WI38 (cell line): ENCODE measurements around the gene AQP4.

Experiments
- H3K4me3 ChIP-seq: 2 replicates; pipeline ENCODE4 v1.5.1; 2011; ENCODE audit warnings: low read depth, mild to moderate bottlenecking, control low read depth, low read length
- CTCF ChIP-seq: IDR thresholded peaks from 2 replicates; pipeline ENCODE4 v1.5.1; 2012; ENCODE audit warnings: low read depth, mild to moderate bottlenecking, control low read depth, low read length

AQP4 gene

GRCh38 chr18:26840965-26841364 lies 24.5 kb downstream of the AQP4 start:
- no peak for TF ChIP-seq CTCF
- H3K4me3 ChIP-seq: no peak overlapping the region

- no peak overlapping the region for H3K4me3 ChIP-seq
- TF ChIP-seq CTCF: no peak
Measured at GRCh38 chr18:26839609-26840008, 25.9 kb downstream of the AQP4 start.

- no peak for TF ChIP-seq CTCF
- H3K4me3 ChIP-seq: no peak overlapping the region
Measured at GRCh38 chr18:26832302-26832701, 33.2 kb downstream of the AQP4 start.

GRCh38 chr18:26827581-26827980 lies 37.9 kb downstream of the AQP4 start:
- no peak overlapping the region for H3K4me3 ChIP-seq
- no peak for TF ChIP-seq CTCF

GRCh38 chr18:26826656-26827235 lies 38.8 kb downstream of the AQP4 start:
- TF ChIP-seq CTCF: no peak
- no peak overlapping the region for H3K4me3 ChIP-seq

GRCh38 chr18:26821181-26821580 lies 44.3 kb downstream of the AQP4 start:
- no peak for TF ChIP-seq CTCF

GRCh38 chr18:26819046-26819445 lies 46.5 kb downstream of the AQP4 start:
- TF ChIP-seq CTCF: no peak
- no peak overlapping the region for H3K4me3 ChIP-seq

More at GRCh38 chr18:26821181-26821580, 44.3 kb downstream of the AQP4 start:
- no peak overlapping the region for H3K4me3 ChIP-seq
